Mammary epithelial cell (primary cell): ENCODE measurements around the gene PRKCH.

Experiments used
- CTCF ChIP-seq, 2 donors: IDR thresholded peaks in 1 of 2; conservative IDR thresholded peaks in 1 of 2; 2 replicates each; pipeline ENCODE4 v1.5.1; 2011 to 2012; ENCODE audit warnings: inconsistent platforms in 2 of 2, low read length in 2 of 2, mild to moderate bottlenecking in 2 of 2, control low read depth in 1 of 2, low read depth in 1 of 2; ENCODE audit not compliant: insufficient read depth in 1 of 2; ENCODE audit errors: extremely low read depth in 1 of 2
- EZH2 ChIP-seq: IDR thresholded peaks from 2 replicates; pipeline ENCODE4 v1.6.1; 2012; ENCODE audit warnings: low read length, inconsistent platforms, borderline replicate concordance

GRCh38 chr14:61485661-61486060, 164.3 kb downstream of the PRKCH start:
- TF ChIP-seq CTCF (conservative IDR thresholded peaks at IDR 0.05 in 1 of 2, IDR thresholded peaks at IDR 0.05 in 1 of 2; ENCODE audit: extremely low read depth in 1 of 2, insufficient read depth in 1 of 2, low read depth in 1 of 2, low read length in 2 of 2) (no peak), EZH2 (no peak)
